Breast epithelium (tissue), 3 donors: Measurements from ENCODE around the gene RASA4.
"Not testable (repeated sequence)": the region's sequence is repeated elsewhere in the genome, so short reads cannot be mapped to it uniquely, and the experiment has no call there.

ENCODE experiments used
- CTCF ChIP-seq, 3 donors: fragments of 450-650 bp; IDR thresholded peaks; one replicate each; pipeline ENCODE4 v1.5.1; 2016 to 2017; ENCODE audit warnings: antibody characterized with exemption in 3 of 3, mild to moderate bottlenecking in 3 of 3, moderate library complexity in 3 of 3
- POLR2A ChIP-seq: fragments of 450-650 bp; IDR thresholded peaks from one replicate; pipeline ENCODE4 v1.6.1; 2016; ENCODE audit warnings: antibody characterized with exemption, mild to moderate bottlenecking, moderate library complexity

GRCh38 chr7:102635354-102635753, 18.8 kb upstream of the RASA4 start:
- not testable (repeated sequence) for TF ChIP-seq CTCF (IDR thresholded peaks at IDR 0.05); POLR2A
